SJCRH30 (cell line): ENCODE measurements around the gene ANKRD30A. TPM values are rescaled to one million over a fixed set of nuclear protein-coding genes. Genes with fewer than 3 reads are reported as not detected.
"Not testable (repeated sequence)": the region's sequence is repeated elsewhere in the genome, so short reads cannot be mapped to it uniquely, and the experiment has no call there.

Source experiments
- DNase-seq, 2 experiments: peaks; one replicate each; pipeline ENCODE4 v3.0.0-alpha.2; 2015 to 2020
- H3K27ac ChIP-seq: fragments of 250-450 bp; sonication (Bioruptor Pico); 2 replicates; pipeline ENCODE4 v1.5.1; 2020; ENCODE audit warnings: mild to moderate bottlenecking, moderate library complexity
- H3K27me3 ChIP-seq: fragments of 250-450 bp; sonication (Bioruptor Pico); 2 replicates; pipeline ENCODE4 v1.5.1; 2020; ENCODE audit warnings: mild to moderate bottlenecking, moderate library complexity
- H3K36me3 ChIP-seq: fragments of 250-450 bp; sonication (Bioruptor Pico); 2 replicates; pipeline ENCODE4 v1.5.1; 2020; ENCODE audit warnings: mild to moderate bottlenecking, moderate library complexity
- H3K4me1 ChIP-seq: fragments of 250-450 bp; sonication (Bioruptor Pico); 2 replicates; pipeline ENCODE4 v1.5.1; 2020; ENCODE audit warnings: mild to moderate bottlenecking, moderate library complexity
- H3K4me3 ChIP-seq: fragments of 250-450 bp; sonication (Bioruptor Pico); 2 replicates; pipeline ENCODE4 v1.5.1; 2020; ENCODE audit warnings: mild to moderate bottlenecking, moderate library complexity
- H3K9me3 ChIP-seq: fragments of 250-450 bp; sonication (Bioruptor Pico); replicated peaks from 2 replicates; pipeline ENCODE4 v1.5.1; 2020; ENCODE audit warnings: mild to moderate bottlenecking, moderate library complexity
- total RNA-seq: library from RNA; depleted of rRNA; stranded (reverse); fragments of >200 nt; shearing (Covaris generic); gene quantifications from 2 replicates; pipeline ENCODE4 v1.2.3, GENCODE V29; 2014; rRNA removed

The ANKRD30A gene
- not detected in 2 replicates for total RNA-seq

- no peak for DNase-seq
- no peaks in the 10 kb centered on the region for H3K4me1 ChIP-seq
- H3K27me3 ChIP-seq: no peaks in the 10 kb centered on the region
- no peak within 1 kb of the TSS for H3K27ac ChIP-seq
- no peaks in the 10 kb centered on the region for H3K36me3 ChIP-seq
- no peaks in the 10 kb centered on the region for H3K9me3 ChIP-seq
- H3K4me3 ChIP-seq: no peak within 1 kb of the TSS
Measured at GRCh38 chr10:37125191-37125732, at the start of gene ANKRD30A. ANKRD30A (plus strand) TSS chr10:37125598; CDS start chr10:37125788, 190 bp downstream.

- DNase-seq, H3K4me3 ChIP-seq, H3K27ac ChIP-seq, H3K4me1 ChIP-seq, H3K36me3 ChIP-seq, H3K9me3 ChIP-seq, H3K27me3 ChIP-seq: not testable (repeated sequence)
Measured at GRCh38 chr10:37076083-37076482, 49.3 kb upstream of the ANKRD30A start.

GRCh38 chr10:37095792-37096573 lies 29.4 kb upstream of the ANKRD30A start:
- Histone ChIP-seq H3K9me3 (no peaks in the 10 kb centered on the region), H3K27me3 (no peaks in the 10 kb centered on the region), H3K36me3 (no peaks in the 10 kb centered on the region), H3K27ac (no peak overlapping the region), H3K4me1 (no peaks in the 10 kb centered on the region), H3K4me3 (no peak overlapping the region)
- DNase-seq: no peak

- Histone ChIP-seq H3K9me3 (no peaks in the 10 kb centered on the region), H3K27me3 (no peaks in the 10 kb centered on the region), H3K4me3 (no peak overlapping the region), H3K36me3 (no peaks in the 10 kb centered on the region), H3K4me1 (no peaks in the 10 kb centered on the region), H3K27ac (no peak overlapping the region)
- no peak for DNase-seq
Measured at GRCh38 chr10:37101261-37101660, 24.1 kb upstream of the ANKRD30A start.

GRCh38 chr10:37109000-37109399 lies 16.4 kb upstream of the ANKRD30A start:
- H3K27me3 ChIP-seq: no peaks in the 10 kb centered on the region
- no peaks in the 10 kb centered on the region for H3K4me1 ChIP-seq
- H3K9me3 ChIP-seq: no peaks in the 10 kb centered on the region
- no peaks in the 10 kb centered on the region for H3K36me3 ChIP-seq
- H3K27ac ChIP-seq: no peak overlapping the region
- no peak for DNase-seq
- no peak overlapping the region for H3K4me3 ChIP-seq

- Histone ChIP-seq H3K4me3 (no peak overlapping the region), H3K36me3 (no peaks in the 10 kb centered on the region), H3K27ac (no peak overlapping the region), H3K9me3 (no peaks in the 10 kb centered on the region), H3K27me3 (no peaks in the 10 kb centered on the region), H3K4me1 (no peaks in the 10 kb centered on the region)
- no peak for DNase-seq
Measured at GRCh38 chr10:37124532-37124931, 866 bp upstream of the ANKRD30A start.

- Histone ChIP-seq H3K4me1 (no peaks in the 10 kb centered on the region), H3K27ac (no peak overlapping the region), H3K27me3 (no peaks in the 10 kb centered on the region), H3K9me3 (no peaks in the 10 kb centered on the region), H3K36me3 (no peaks in the 10 kb centered on the region), H3K4me3 (no peak overlapping the region)
- DNase-seq: no peak
Measured at GRCh38 chr10:37125921-37126320, 523 bp downstream of the ANKRD30A start.

GRCh38 chr10:37146443-37146842 lies 21.0 kb downstream of the ANKRD30A start:
- Histone ChIP-seq H3K4me3 (no peak overlapping the region), H3K4me1 (no peaks in the 10 kb centered on the region), H3K36me3 (no peaks in the 10 kb centered on the region), H3K9me3 (no peaks in the 10 kb centered on the region), H3K27me3 (no peaks in the 10 kb centered on the region), H3K27ac (no peak overlapping the region)
- DNase-seq: peak in 1 of 2 experiments; percentile 1

- H3K4me1 ChIP-seq, H3K27ac ChIP-seq, DNase-seq, H3K27me3 ChIP-seq, H3K36me3 ChIP-seq, H3K4me3 ChIP-seq, H3K9me3 ChIP-seq: not testable (repeated sequence)
Measured at GRCh38 chr10:37162430-37162829, 37.0 kb downstream of the ANKRD30A start.

- not testable (repeated sequence) for DNase-seq, H3K36me3 ChIP-seq, H3K27ac ChIP-seq, H3K4me1 ChIP-seq, H3K27me3 ChIP-seq, H3K9me3 ChIP-seq, H3K4me3 ChIP-seq
Measured at GRCh38 chr10:37171945-37172344, 46.5 kb downstream of the ANKRD30A start.

GRCh38 chr10:37178296-37178695 lies 52.9 kb downstream of the ANKRD30A start:
- H3K4me1 ChIP-seq, H3K27me3 ChIP-seq, H3K9me3 ChIP-seq, DNase-seq, H3K36me3 ChIP-seq, H3K27ac ChIP-seq, H3K4me3 ChIP-seq: not testable (repeated sequence)

- H3K9me3 ChIP-seq, H3K36me3 ChIP-seq, DNase-seq, H3K27me3 ChIP-seq, H3K4me3 ChIP-seq, H3K27ac ChIP-seq, H3K4me1 ChIP-seq: not testable (repeated sequence)
Measured at GRCh38 chr10:37182719-37183118, 57.3 kb downstream of the ANKRD30A start.

- Histone ChIP-seq H3K4me1 (no peaks in the 10 kb centered on the region), H3K27me3 (no peaks in the 10 kb centered on the region), H3K9me3 (no peaks in the 10 kb centered on the region), H3K27ac (no peak overlapping the region), H3K4me3 (no peak overlapping the region), H3K36me3 (no peaks in the 10 kb centered on the region)
- no peak for DNase-seq
Measured at GRCh38 chr10:37206132-37206531, 80.7 kb downstream of the ANKRD30A start.

GRCh38 chr10:37220866-37221265 lies 95.5 kb downstream of the ANKRD30A start:
- no peak overlapping the region for H3K27ac ChIP-seq
- H3K27me3 ChIP-seq: no peaks in the 10 kb centered on the region
- H3K9me3 ChIP-seq: no peaks in the 10 kb centered on the region
- no peak overlapping the region for H3K4me3 ChIP-seq
- no peaks in the 10 kb centered on the region for H3K4me1 ChIP-seq
- no peaks in the 10 kb centered on the region for H3K36me3 ChIP-seq
- DNase-seq: no peak

- Histone ChIP-seq H3K4me3 (no peak overlapping the region), H3K36me3 (no peaks in the 10 kb centered on the region), H3K9me3 (no peaks in the 10 kb centered on the region), H3K27me3 (no peaks in the 10 kb centered on the region), H3K4me1 (no peaks in the 10 kb centered on the region), H3K27ac (no peak overlapping the region)
- no peak for DNase-seq
Measured at GRCh38 chr10:37222046-37222445, 96.6 kb downstream of the ANKRD30A start.

- H3K4me3 ChIP-seq: no peak overlapping the region
- H3K9me3 ChIP-seq: no peaks in the 10 kb centered on the region
- DNase-seq: no peak
- H3K36me3 ChIP-seq: no peaks in the 10 kb centered on the region
- no peaks in the 10 kb centered on the region for H3K27me3 ChIP-seq
- no peak overlapping the region for H3K27ac ChIP-seq
- no peaks in the 10 kb centered on the region for H3K4me1 ChIP-seq
Measured at GRCh38 chr10:37225163-37225562, 99.8 kb downstream of the ANKRD30A start.
